Epithelial cell of proximal tubule (primary cell): ENCODE data around the gene PATL2. TPM values are rescaled to one million over a fixed set of nuclear protein-coding genes. Genes with fewer than 3 reads are reported as not detected.

ENCODE experiments used
- DNase-seq: peaks from one replicate; pipeline ENCODE4 v3.0.0-alpha.2; 2011; ENCODE audit warnings: low read depth
- H3K4me3 ChIP-seq: 2 replicates; pipeline ENCODE4 v1.5.1; 2011; ENCODE audit warnings: low read depth, mild to moderate bottlenecking, low read length
- CTCF ChIP-seq: conservative IDR thresholded peaks from 2 replicates; pipeline ENCODE4 v1.5.1; 2012; ENCODE audit warnings: low read depth, mild to moderate bottlenecking, low read length
- total RNA-seq: library from RNA; depleted of rRNA; stranded (reverse); fragments of >200 nt; gene quantifications from 2 replicates; pipeline ENCODE4 v1.2.3, GENCODE V29; 2015

The PATL2 gene
- total RNA-seq, 1 donor from 2014 or later = not detected

- TF ChIP-seq CTCF = no peak
- no peak overlapping the region for H3K4me3 ChIP-seq
- DNase-seq = no peak
Observed at GRCh38 chr15:44675911-44676310, 35.2 kb downstream of the PATL2 start.

GRCh38 chr15:44673639-44674038 is 37.5 kb downstream of the PATL2 start:
- no peak overlapping the region for H3K4me3 ChIP-seq
- no peak for TF ChIP-seq CTCF
- DNase-seq = no peak

- no peak for TF ChIP-seq CTCF
- no peak overlapping the region for H3K4me3 ChIP-seq
- DNase-seq = no peak
Observed at GRCh38 chr15:44670087-44670950, 40.8 kb downstream of the PATL2 start.

GRCh38 chr15:44668921-44669320 is 42.2 kb downstream of the PATL2 start:
- no peak for TF ChIP-seq CTCF
- H3K4me3 ChIP-seq = no peak overlapping the region
- DNase-seq = no peak

- TF ChIP-seq CTCF = no peak
- DNase-seq = no peak
- no peak overlapping the region for H3K4me3 ChIP-seq
Observed at GRCh38 chr15:44667039-44667360, 44.1 kb downstream of the PATL2 start.

GRCh38 chr15:44666210-44667038 is 44.7 kb downstream of the PATL2 start:
- no peak for TF ChIP-seq CTCF
- DNase-seq = no peak
- H3K4me3 ChIP-seq = no peak overlapping the region
